Stimulated activated memory B cell treated with anti-CD40 and anti-IgM and Interleukin-4, amounts not matched to agents 10 μg/mL and 1 μg/mL and 100 μg/mL, for 72 hours (primary cell): Measurements from ENCODE around the gene CENPS.

Experiments
- ATAC-seq: fragments of 150-1000 bp; cut with Tn5 transposase; 2 replicates; pipeline ENCODE4 v1.10.0; 2021
- H3K27ac Mint-ChIP-seq: one replicate; pipeline ENCODE4 v1.8.0; 2022; ENCODE audit warnings: mild to moderate bottlenecking, mixed read lengths
- H3K27me3 Mint-ChIP-seq: one replicate; pipeline ENCODE4 v1.8.0; 2022; ENCODE audit warnings: mixed read lengths
- H3K36me3 Mint-ChIP-seq: one replicate; pipeline ENCODE4 v1.8.0; 2022; ENCODE audit warnings: mixed read lengths
- H3K4me1 Mint-ChIP-seq: one replicate; pipeline ENCODE4 v1.8.0; 2022; ENCODE audit warnings: mixed read lengths
- H3K4me3 Mint-ChIP-seq: one replicate; pipeline ENCODE4 v1.8.0; 2022; ENCODE audit warnings: mild to moderate bottlenecking, moderate library complexity, mixed read lengths
- H3K9me3 Mint-ChIP-seq: one replicate; pipeline ENCODE4 v1.8.0; 2022; ENCODE audit warnings: mixed read lengths

The CENPS gene

DNA sequence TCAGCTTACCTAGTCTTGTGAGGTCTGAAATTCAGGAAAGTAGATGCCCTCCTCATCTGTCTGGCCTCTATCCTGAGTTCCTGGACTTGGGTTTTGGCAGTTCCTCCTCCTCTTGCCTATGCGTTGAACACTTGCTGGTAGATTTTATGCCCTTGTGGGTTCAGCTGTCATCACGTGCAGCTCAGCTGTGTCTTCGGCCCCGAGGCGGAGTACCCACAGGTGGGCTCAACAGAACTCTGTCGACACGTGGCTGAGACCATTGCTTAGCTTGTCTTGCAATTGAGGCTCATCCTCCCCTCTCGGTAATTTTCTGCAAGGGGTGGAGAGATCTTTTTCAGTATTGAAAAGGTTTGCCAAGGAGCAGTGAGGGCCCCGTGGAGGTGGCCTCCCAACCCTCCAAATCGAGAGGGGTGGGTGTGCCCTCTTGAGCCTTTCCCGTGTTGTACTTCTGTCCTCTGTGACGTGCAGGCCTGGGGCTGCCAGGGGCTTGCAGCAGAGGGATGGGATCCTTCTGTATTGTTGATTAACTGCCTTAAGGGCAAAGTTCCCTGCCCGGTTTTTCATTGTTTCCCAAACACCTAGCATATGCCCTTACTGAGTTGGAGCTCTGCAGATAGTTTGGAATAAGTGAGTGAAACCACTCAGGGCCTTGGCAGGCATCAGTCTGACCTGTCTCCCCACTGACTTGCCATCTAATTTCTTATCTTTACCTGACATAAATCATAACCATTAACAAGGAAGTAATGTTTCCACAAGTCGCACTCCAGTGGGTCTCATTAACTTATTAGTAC, 2.9 kb downstream of the CENPS start:
- no peak overlapping the region for H3K4me3 Mint-ChIP-seq
- H3K27ac Mint-ChIP-seq = peak overlapping the region; percentile 31
- H3K4me1 Mint-ChIP-seq = peaks cover 40% of the 10 kb centered on the region
- H3K27me3 Mint-ChIP-seq = no peaks in the 10 kb centered on the region
- H3K9me3 Mint-ChIP-seq = no peaks in the 10 kb centered on the region
- ATAC-seq = no peak
- no peaks in the 10 kb centered on the region for H3K36me3 Mint-ChIP-seq

- ATAC-seq = no peak
- Mint-ChIP-seq H3K27ac (peak overlapping the region; percentile 31), H3K4me3 (no peak overlapping the region), H3K36me3 (no peaks in the 10 kb centered on the region), H3K9me3 (no peaks in the 10 kb centered on the region), H3K4me1 (peaks cover 34% of the 10 kb centered on the region), H3K27me3 (no peaks in the 10 kb centered on the region)
Measured at GRCh38 chr1:10433790-10434189, 3.6 kb downstream of the CENPS start.

DNA sequence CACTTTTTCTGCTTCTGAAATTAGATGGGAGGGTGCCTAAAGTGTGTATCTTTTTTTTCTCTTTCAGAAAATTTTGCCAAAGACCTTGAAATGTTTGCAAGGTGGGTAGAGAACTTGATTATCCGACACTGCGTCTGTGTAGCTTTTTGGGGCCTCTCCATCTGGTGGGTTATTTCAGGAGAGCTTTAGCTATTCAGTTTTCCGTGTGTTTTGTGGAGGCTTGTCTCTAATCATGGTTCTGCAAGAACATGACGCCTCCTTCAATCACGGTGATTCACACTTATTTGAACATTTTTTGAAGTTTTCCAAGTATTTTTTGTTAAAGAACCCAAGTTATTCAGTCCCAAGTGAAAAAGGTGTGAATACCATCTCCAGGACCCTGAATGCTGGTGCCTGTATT, 4.4 kb downstream of the CENPS start:
- H3K27me3 Mint-ChIP-seq = no peaks in the 10 kb centered on the region
- H3K4me1 Mint-ChIP-seq = peaks cover 33% of the 10 kb centered on the region
- no peak overlapping the region for H3K4me3 Mint-ChIP-seq
- no peak for ATAC-seq
- H3K9me3 Mint-ChIP-seq = no peaks in the 10 kb centered on the region
- H3K27ac Mint-ChIP-seq = peak overlapping the region; percentile 31
- no peaks in the 10 kb centered on the region for H3K36me3 Mint-ChIP-seq

GRCh38 chr1:10437052-10437451, 6.8 kb downstream of the CENPS start:
- H3K9me3 Mint-ChIP-seq = no peaks in the 10 kb centered on the region
- no peaks in the 10 kb centered on the region for H3K36me3 Mint-ChIP-seq
- no peaks in the 10 kb centered on the region for H3K27me3 Mint-ChIP-seq
- ATAC-seq = no peak
- H3K27ac Mint-ChIP-seq = no peak overlapping the region
- H3K4me1 Mint-ChIP-seq = peaks cover 17% of the 10 kb centered on the region
- H3K4me3 Mint-ChIP-seq = no peak overlapping the region

- Mint-ChIP-seq H3K36me3 (no peaks in the 10 kb centered on the region), H3K27me3 (no peaks in the 10 kb centered on the region), H3K4me3 (no peak overlapping the region)
Measured at GRCh38 chr1:10438677-10439163, 8.5 kb downstream of the CENPS start.

DNA sequence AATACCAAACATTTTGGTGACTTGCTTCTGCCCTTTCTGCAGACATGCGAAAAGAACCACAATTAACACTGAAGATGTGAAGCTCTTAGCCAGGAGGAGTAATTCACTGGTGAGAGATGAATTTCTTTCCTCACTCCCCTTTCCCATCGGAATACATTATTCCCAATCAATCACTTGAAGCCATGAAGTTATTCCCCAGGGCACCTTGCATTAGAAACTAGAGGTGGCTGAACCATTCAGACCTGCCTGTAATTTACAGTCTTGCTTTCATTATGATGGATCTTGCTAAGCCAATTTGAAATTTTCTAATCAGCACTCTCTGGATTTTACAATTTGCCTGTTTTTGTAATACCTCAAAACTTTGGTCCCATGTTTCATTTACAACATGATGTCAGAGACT, 10.1 kb downstream of the CENPS start:
- no peaks in the 10 kb centered on the region for H3K27me3 Mint-ChIP-seq
- H3K36me3 Mint-ChIP-seq = no peaks in the 10 kb centered on the region
- no peak for ATAC-seq
- H3K4me3 Mint-ChIP-seq = no peak overlapping the region
- H3K27ac Mint-ChIP-seq = no peak overlapping the region
- no peaks in the 10 kb centered on the region for H3K4me1 Mint-ChIP-seq
- no peaks in the 10 kb centered on the region for H3K9me3 Mint-ChIP-seq

More at GRCh38 chr1:10438677-10439163, 8.5 kb downstream of the CENPS start:
- Mint-ChIP-seq H3K9me3 (no peaks in the 10 kb centered on the region), H3K4me1 (peaks cover 8% of the 10 kb centered on the region), H3K27ac (no peak overlapping the region)
- no peak for ATAC-seq

DNA sequence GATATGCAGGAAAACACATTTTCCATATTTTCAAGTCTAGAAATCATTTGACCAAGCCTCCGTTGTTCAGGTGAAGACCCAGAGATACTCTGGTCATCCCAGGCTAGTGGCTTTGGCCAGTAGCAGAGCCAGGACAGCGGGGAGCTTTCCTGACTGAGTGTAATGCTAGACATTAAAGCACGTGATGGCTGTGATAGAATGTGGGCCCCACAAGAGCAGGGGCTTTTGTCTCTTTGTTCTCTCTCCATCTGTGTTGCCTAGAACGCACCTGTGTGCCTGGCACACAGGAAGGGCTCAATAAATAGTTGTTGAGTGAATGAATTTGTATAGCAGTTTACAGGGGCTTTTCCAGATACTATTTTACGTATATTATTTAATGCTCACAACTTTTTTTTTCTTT, 10.6 kb downstream of the CENPS start:
- no peak for ATAC-seq
- no peaks in the 10 kb centered on the region for H3K27me3 Mint-ChIP-seq
- no peak overlapping the region for H3K27ac Mint-ChIP-seq
- no peaks in the 10 kb centered on the region for H3K9me3 Mint-ChIP-seq
- H3K36me3 Mint-ChIP-seq = no peaks in the 10 kb centered on the region
- no peaks in the 10 kb centered on the region for H3K4me1 Mint-ChIP-seq
- H3K4me3 Mint-ChIP-seq = no peak overlapping the region

- no peaks in the 10 kb centered on the region for H3K4me1 Mint-ChIP-seq
- H3K27ac Mint-ChIP-seq = no peak overlapping the region
Measured at GRCh38 chr1:10444248-10444647, 14.0 kb downstream of the CENPS start.

DNA sequence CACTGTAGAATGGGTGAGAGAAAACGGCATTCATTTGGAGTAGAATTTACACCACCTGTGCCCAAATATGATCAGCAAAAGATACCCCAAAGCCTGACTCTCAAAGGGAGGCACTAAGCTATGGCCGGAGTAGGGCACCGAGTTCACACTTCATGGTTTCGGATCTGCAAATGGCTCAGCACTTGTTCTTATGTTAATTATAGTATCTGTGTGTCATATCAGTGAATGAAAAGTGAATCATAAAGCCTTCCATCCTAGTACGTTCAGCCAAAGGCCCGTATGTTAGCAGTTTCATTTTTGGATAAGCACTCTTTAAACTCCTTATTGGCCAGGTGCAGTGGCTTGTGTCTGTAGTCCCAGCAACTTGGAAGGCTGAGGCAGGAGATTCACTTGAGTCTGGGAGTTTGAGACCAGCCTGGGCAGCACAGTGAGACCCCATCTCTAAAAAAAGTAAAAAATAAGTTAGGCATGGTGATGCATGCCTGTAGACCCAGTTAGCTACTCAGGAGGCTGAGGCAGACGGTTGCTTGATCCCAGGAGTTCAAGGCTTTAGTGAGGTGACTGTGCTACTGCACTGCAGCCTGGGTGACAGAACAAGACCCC, 14.7 kb downstream of the CENPS start:
- no peaks in the 10 kb centered on the region for H3K27me3 Mint-ChIP-seq
- H3K36me3 Mint-ChIP-seq = peaks cover 7% of the 10 kb centered on the region
- no peak overlapping the region for H3K27ac Mint-ChIP-seq
- ATAC-seq = no peak
- H3K4me1 Mint-ChIP-seq = no peaks in the 10 kb centered on the region
- no peaks in the 10 kb centered on the region for H3K9me3 Mint-ChIP-seq
- no peak overlapping the region for H3K4me3 Mint-ChIP-seq

More at GRCh38 chr1:10444248-10444647, 14.0 kb downstream of the CENPS start:
- Mint-ChIP-seq H3K4me3 (no peak overlapping the region), H3K27me3 (no peaks in the 10 kb centered on the region), H3K36me3 (peaks cover 7% of the 10 kb centered on the region), H3K9me3 (no peaks in the 10 kb centered on the region)
- ATAC-seq = no peak

DNA sequence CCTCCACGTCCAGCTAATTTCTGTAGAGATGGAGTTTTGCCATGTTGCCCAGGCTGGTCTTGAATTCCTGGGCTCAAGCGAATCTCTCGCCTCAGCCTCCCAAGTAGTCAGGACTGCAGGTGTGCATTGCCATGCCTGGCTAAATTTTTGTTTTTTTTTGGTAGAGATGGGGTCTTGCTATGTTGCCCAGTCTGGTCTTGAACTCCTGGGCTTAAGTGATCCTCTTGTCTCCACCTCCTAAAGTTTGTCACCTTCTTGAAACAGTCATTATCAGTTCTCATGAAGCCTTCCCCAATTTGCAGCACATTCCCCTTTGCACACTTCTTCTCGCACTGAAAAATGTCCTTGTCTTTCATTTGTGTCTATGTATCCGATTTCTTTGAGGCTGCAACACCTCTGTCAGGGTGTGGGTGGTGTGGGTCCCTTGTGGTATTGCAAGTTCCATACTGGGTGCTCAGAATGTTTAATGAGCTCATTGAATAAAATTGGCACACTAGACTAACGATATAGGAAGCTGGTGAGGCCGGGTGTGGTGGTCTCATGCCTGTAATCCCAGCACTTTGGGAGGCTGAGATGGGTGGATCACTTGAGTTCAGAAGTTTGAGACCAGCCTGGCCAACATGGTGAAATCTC, 16.7 kb downstream of the CENPS start:
- no peak overlapping the region for H3K4me3 Mint-ChIP-seq
- no peaks in the 10 kb centered on the region for H3K27me3 Mint-ChIP-seq
- no peaks in the 10 kb centered on the region for H3K4me1 Mint-ChIP-seq
- H3K9me3 Mint-ChIP-seq = no peaks in the 10 kb centered on the region
- no peak overlapping the region for H3K27ac Mint-ChIP-seq
- H3K36me3 Mint-ChIP-seq = peaks cover 7% of the 10 kb centered on the region
- no peak for ATAC-seq

DNA sequence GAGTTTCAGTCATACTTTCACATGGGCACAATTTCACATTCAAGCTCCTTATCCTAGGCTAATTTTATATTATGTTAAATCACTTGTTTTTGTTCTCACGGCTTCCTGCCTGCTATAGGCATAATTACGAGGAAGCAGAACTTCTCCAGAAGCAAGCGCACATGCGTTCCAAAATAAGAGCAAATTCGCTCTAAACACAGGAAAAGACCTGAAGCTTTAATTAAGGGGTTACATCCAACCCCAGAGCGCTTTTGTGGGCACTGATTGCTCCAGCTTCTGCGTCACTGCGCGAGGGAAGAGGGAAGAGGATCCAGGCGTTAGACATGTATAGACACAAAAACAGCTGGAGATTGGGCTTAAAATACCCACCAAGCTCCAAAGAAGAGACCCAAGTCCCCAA, 19.5 kb downstream of the CENPS start, which contains the start of gene CORT:
Gene CORT, plus strand, starts transcription at position 281 of the 400 bp plus-strand sequence. CDS start 193 bp downstream, outside the sequence.
- no peak within 1 kb of the TSS for H3K4me3 Mint-ChIP-seq
- no peaks in the 10 kb centered on the region for H3K4me1 Mint-ChIP-seq
- H3K27ac Mint-ChIP-seq = no peak within 1 kb of the TSS
- no peaks in the 10 kb centered on the region for H3K9me3 Mint-ChIP-seq
- no peaks in the 10 kb centered on the region for H3K27me3 Mint-ChIP-seq
- peaks cover 7% of the 10 kb centered on the region for H3K36me3 Mint-ChIP-seq
- ATAC-seq = no peak

GRCh38 chr1:10450156-10450814, 20.1 kb downstream of the CENPS start:
- Mint-ChIP-seq H3K27ac (no peak overlapping the region), H3K36me3 (peaks cover 7% of the 10 kb centered on the region)

GRCh38 chr1:10450836-10451235, 20.6 kb downstream of the CENPS start:
- H3K4me3 Mint-ChIP-seq = no peak overlapping the region
- no peak for ATAC-seq
- H3K36me3 Mint-ChIP-seq = peaks cover 7% of the 10 kb centered on the region
- no peak overlapping the region for H3K27ac Mint-ChIP-seq
- H3K27me3 Mint-ChIP-seq = no peaks in the 10 kb centered on the region
- H3K9me3 Mint-ChIP-seq = no peaks in the 10 kb centered on the region
- no peaks in the 10 kb centered on the region for H3K4me1 Mint-ChIP-seq

More at GRCh38 chr1:10450156-10450814, 20.1 kb downstream of the CENPS start:
- Mint-ChIP-seq H3K9me3 (no peaks in the 10 kb centered on the region), H3K4me3 (no peak overlapping the region), H3K4me1 (no peaks in the 10 kb centered on the region), H3K27me3 (no peaks in the 10 kb centered on the region)
- no peak for ATAC-seq

GRCh38 chr1:10451287-10451686, 21.1 kb downstream of the CENPS start:
- peaks cover 7% of the 10 kb centered on the region for H3K36me3 Mint-ChIP-seq
- H3K4me3 Mint-ChIP-seq = no peak overlapping the region
- H3K9me3 Mint-ChIP-seq = no peaks in the 10 kb centered on the region
- H3K27ac Mint-ChIP-seq = no peak overlapping the region
- no peak for ATAC-seq
- no peaks in the 10 kb centered on the region for H3K4me1 Mint-ChIP-seq
- H3K27me3 Mint-ChIP-seq = no peaks in the 10 kb centered on the region

DNA sequence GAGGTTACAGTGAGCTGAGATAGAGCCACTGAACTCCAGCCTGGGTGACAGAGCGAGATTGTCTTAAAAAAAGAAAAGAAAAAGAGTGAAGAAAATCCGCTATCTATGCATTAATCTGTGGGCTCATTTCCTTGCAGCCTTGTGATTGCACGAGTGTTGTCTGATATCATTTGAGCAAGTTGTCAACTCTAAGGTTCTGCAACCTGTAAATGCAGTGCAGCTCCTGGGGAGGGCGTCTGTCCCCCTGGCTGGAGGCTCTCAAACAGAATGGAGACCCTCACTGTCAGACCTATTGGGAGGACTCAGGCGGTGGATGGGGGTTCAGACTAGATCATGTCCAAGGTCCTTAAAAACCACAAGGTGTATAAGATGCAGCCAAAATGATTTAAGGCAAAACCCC, 25.8 kb downstream of the CENPS start:
- no peak overlapping the region for H3K4me3 Mint-ChIP-seq
- no peak overlapping the region for H3K27ac Mint-ChIP-seq
- no peaks in the 10 kb centered on the region for H3K27me3 Mint-ChIP-seq
- peaks cover 3% of the 10 kb centered on the region for H3K36me3 Mint-ChIP-seq
- no peak for ATAC-seq
- no peaks in the 10 kb centered on the region for H3K9me3 Mint-ChIP-seq
- no peaks in the 10 kb centered on the region for H3K4me1 Mint-ChIP-seq
